Activated CD4-positive, alpha-beta T cell treated with anti-CD3 and anti-CD28 coated beads, Interleukin-2, amount 50 U/mL, for 24 hours (primary cell): ENCODE data around the gene DPYD.

Experiments used
- DNase-seq, 2 donors: peaks; one replicate each; pipeline ENCODE4 v3.0.0-alpha.2; 2020; ENCODE audit warnings: low read depth in 1 of 2, low spot score in 1 of 2

Gene DPYD

DNA sequence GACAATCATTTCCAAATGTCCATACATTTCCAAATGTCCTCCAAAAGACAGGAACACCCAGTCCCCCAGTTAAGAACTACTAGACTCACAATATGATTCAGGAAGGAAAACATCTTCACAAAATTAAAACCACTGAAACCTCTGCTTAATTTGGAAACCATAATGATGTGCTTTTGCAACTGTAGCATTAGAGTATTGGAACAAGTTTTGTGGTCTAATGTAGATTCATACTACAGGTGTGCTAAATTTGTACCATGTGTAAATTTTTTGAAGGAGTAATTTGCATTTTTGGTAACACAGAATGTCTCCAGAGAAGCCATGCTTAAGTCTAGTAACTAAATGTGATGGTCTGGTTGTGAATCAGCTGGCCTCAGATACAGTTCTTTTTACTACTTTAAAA, 129.6 kb downstream of the DPYD start:
- no peak for DNase-seq

DNA sequence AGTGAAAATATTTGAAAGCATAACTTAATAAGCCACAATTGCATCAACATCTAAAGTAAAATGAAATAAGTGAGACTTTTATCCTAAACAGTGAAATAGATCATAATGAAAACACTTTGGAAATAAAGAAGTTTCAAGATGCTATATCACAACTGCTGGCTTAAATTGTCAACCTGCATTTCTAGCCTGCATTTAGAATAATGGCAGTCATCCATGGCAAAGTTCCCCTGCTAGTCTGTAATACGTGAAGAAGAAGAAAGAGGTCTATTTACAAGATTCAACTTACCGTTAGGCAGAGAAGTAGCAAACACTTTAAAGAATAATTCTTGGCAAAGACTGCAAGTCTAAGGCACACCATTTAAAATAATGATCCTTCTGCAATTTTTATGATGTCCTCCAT, 133.6 kb downstream of the DPYD start:
- no peak for DNase-seq

DNA sequence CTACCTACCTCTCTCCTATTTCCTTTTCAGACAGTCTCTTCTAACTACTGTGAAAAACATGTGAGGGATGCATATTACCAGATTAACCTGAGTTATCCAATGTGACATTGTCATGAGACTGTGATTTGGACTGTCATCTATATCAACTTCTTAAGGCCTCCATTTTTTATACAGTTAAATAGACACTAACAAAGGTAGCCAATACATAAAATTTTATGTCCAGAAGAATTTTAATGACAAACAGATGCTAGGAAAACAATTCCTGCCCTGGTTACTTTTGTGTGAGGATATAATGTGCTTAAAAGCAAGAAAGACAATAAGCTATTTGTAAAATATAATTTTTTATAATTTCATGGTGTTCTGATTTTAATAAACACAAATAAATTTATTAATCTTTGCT, 136.2 kb downstream of the DPYD start:
- DNase-seq: no peak

DNA sequence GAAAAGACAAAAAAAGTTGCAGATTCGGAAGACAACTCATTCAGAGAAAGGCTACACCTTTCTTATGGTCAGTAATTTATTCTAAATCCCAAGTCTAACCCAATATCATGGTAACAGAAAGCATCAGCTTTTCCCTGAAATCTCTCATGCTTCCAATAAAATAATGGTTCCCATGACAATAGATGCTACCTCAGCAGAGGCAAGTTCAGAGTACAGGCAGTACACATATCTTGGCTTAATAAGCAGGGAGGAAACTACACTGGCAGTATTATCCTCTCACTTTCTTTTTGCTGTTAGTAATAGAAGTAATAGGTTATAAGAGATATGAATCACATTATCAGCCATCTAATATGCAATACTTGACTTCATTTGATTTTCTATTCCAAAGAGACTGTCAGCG, 137.1 kb downstream of the DPYD start:
- DNase-seq: no peak

DNA sequence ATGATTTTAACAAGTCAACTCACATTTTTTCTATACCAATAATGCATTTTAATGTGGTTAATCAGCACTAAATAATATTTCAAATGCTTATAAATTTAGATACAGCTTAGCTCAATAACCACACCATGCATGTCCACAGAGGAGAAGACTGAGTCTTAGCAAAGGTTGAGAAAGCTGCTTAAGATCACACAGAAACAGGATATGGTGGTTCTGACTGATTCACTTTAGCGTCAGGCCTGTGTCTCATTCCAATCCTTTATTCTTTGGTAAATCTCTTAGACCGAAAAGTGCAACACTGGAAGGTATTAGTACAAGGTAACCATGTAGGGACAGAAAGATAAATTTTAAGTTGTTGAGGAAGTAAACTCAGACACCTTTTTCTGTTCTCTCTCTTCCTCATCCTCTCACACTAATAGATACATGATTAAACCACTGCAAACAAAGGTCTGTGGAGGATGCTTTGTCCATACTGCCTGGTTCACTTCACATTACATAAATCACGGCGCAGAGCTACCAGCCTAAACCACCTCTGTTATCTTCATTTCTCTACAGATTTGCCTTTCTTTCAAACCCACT, 139.0 kb downstream of the DPYD start:
- no peak for DNase-seq

DNA sequence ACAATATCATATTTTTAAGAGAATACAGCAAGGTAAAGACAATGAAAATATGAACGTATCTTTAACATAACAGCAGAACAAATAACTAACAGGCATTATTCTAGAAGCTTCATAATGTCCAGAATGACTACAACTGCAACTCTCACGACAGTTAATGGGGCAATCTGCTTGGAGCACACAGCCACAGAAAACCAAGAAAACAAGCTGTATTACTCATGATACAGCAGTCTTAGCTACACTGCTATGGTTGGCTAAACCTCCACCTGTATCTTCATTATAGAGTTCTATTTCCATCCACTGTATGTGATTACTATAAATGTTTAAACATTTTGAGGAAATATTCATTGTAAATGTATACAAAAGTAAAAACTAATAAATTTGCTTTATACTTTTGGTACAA, 139.9 kb downstream of the DPYD start:
- DNase-seq: no peak

DNA sequence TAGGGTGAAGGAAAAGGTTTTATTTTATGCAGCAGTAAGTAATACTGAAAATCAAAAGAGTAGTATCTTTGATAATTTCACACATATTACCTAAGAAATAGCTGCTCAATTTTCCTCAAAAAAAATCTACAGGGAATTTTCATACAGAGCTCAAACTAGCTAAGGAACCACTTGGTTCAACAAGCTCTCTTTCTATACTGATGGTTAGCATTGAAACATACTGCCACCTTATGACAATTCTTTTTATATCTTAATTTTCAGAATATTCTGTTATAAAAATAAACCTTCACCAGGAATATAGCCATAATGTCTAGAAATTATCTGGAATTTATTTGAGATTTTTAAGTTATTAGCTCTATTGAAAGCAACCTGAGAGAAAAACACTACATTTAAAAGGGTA, 142.1 kb downstream of the DPYD start:
- DNase-seq: no peak

DNA sequence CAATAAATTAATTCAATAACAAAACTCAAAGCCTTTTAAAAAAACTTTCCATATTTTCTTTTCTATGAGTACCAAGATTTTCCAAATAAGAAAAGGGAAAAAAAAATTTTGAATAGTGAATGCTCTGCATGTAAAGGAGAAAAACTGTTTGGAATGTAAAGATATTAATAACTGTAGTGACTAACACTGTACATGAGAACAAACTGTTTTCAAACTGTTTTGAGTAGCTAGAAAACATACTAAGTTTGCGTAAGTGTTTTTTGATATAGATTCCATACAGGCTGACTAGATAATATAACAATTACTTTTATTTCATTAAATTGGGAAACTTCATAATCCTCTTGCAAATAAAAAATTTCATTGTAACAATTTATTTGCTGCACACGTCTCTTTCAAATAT, 150.5 kb downstream of the DPYD start:
- no peak for DNase-seq

DNA sequence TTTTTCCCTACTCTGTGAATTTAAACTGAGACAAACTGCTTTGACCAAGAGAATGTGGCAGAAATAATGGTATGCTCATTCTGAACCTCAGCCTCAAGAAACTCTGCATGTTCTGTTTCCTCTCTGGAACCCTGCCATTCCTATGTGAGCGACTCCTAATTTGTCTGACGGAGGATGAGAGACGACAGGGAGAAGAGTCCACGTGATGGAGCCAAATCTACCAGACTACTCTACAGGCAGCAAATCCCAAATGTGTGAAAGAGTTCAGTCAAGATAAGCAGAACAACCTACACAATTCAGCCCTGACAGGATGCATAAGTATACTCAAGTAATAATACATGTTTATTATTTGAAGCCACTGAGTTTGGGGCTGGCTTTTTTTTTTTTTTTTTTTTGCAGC, 153.5 kb downstream of the DPYD start:
- DNase-seq: no peak

DNA sequence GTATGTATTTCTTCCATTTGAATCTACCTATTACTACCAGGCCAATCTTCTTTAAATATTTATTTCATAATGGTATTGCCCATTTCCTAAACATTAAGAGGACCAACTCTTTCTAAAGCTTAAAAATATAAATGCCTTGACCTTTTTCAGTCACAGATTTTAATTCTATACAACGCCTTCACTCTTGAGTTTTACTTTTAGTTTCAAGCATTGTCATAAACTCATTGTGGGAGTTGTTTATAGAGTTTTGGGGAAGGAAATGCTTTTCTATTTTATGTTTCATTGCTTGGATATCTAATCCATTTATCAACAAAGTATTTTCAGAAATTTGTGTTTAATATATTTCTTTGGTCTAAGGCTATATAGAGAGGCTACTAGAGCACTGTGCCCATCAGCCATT, 155.8 kb downstream of the DPYD start:
- no peak for DNase-seq

DNA sequence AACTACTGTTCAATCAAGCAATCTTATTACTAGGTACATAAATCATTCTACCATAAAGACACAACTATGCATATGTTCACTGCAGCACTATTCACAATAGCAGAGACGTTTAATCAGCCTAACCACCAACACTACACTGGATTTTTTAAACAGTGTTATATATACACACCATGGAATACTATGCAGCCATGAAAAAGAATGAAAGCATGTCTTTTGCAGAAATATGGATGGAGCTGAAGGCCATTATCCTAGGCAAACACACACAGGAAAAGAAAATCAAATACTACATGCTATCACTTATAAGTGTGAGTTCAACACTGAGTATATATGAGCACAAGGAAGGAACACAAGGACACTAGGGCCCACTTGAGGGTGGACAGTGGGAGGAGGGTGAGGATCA, 159.2 kb downstream of the DPYD start:
- no peak for DNase-seq

DNA sequence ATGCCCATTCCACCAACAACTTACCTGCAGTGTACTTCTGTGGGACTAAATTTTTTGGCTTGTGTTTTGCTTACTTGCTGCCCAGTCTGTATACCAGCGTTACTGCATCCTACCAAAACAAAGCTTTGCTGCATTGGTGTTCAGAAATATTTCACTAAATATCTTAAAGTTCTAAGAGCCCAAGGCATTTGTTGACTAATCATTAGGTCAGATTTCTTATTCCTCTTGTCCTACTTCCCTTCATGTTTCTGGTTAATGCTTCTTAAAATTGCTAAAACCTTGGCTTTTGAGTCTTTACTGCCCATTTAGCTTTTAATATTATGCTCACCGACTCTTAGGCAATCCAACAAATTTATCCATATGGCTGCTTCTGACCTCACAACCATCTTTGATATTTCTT, 161.8 kb downstream of the DPYD start:
- DNase-seq: no peak

DNA sequence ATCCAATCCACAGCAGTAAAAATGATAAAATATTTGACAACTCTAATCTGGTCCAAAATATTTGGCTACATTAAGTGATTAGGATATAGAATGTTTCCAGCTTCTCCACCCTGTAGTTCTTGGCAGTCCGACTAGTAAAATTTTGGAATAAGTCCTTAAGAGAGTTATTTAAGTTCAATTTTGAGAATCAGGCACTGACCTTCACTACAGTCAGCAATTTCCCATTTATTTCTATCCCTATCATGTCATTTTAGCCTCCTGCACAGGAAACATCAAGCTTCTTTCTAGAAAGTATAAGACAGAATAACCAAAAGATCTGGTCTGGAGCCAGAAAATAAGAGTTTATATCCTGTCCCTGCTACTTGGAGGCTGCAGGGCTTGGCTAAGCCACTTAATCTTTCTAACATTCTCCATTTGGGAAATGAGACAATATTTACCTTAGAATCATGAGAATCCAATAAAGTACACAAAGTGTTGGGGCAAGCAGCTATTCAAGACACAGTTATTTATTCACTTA, 162.2 kb downstream of the DPYD start:
- DNase-seq: no peak

DNA sequence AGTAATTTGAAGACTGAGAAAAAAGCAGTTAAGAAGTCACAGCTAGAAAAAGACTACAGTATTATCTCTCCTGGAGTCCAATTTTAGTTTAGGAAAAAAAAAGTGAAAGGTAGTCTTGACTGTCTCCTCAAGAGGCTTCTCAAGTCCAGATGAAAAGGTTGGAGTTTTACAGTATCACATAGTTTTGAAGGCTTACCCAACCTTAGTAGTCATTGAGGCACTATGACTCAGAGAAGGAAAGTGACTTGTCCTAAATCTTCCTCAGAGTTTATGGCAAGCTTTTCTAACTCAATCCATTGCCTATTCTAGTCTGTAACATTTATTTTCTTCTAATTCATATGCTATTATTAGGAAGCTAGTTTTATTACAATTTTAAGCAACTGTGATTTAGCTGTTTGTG, 174.9 kb downstream of the DPYD start:
- DNase-seq: no peak

DNA sequence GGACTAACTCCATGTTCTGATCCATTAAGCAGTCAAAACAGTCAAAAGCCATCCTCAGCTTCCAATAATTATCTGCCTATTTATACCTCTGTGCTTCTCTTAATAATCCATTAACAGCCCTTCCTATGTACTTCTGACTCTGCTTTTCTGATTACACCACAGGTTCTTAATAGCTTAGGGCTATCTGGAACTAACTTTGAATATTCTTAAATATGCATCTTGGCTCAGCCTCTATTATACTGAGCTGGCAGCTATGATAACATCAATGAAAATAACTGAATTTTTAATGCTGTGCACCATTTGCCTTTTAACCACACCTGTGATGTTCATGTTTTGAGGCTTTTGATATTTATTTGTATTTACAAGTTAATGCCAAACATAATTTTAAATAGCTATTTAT, 175.9 kb downstream of the DPYD start:
- DNase-seq: no peak

DNA sequence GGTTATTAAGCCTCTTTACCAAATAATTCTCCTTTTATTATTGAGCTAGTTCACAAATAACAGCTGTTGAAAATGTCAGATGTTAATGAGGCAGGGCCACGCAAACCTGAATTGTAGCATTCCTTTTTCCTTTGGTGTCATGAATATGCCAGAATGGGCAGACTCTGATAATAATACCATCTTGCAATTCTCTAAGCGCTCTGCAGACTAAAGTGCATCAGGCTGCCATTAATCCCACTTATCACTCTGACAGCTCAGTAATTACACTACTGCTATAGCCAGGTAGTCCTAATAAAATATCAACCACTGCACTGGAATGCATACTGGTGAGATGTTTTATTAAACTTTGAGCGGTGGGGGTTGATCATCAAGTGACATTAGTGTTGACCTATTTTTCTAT, 177.7 kb downstream of the DPYD start:
- no peak for DNase-seq

DNA sequence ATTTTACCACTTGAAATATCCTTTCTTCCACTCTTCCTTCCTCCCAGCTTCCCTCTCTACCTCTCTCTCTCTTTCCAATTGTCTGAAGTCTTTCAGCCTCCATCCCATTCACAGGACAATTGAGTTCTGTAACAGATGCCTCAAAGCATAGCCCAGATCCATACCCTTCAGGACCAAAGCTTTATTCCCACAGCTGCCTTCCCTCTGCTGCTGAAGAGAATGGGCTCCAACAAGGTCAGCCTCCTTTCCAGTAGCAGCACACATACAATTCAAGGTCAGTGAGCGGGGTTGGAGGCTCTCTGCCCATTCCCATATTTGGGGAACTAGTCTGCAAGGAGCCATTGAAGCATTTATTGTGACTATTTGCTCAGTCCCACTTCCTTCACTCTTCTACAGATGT, 179.9 kb downstream of the DPYD start:
- no peak for DNase-seq

DNA sequence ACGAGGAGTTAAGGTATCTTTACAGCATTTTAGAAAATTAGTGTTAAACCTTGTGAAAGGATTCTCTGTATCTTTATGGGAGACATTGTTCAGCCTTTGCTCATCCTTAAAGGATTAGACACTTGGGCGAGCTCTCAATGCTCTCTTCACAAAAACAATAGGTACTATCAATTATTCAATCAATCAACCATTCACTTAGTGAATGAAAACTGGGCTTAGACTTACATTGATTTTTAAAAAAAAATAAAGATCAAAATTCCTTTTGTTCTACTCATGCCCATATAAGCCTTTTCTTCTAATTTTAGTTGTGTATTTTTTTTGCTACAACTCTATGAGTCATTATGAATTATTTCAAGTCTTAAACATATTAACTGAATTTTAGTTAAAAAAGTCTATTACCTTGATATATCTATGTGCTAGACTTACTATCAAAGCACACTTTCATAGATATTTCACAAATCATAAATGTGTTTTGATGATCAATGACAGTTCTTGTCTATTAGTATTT, 181.2 kb downstream of the DPYD start:
- no peak for DNase-seq

DNA sequence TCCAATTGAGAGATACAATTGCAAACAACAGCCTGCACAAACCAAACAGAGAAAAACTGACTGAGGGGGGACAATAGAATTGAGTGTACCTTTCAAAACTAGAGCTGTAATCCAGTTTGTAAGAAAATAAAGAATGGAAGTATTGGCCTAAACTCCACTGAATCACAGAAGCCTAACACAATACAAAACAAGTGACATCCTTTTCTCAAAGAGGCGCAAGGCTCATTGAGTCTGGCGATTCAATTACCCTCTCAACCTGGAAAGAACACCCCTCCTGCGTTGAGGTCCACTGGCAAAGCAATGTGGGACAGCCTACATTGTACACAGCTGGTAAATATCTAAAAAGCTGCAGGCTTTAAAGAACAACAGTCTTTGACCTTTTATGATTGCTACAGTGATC, 182.6 kb downstream of the DPYD start:
- no peak for DNase-seq

DNA sequence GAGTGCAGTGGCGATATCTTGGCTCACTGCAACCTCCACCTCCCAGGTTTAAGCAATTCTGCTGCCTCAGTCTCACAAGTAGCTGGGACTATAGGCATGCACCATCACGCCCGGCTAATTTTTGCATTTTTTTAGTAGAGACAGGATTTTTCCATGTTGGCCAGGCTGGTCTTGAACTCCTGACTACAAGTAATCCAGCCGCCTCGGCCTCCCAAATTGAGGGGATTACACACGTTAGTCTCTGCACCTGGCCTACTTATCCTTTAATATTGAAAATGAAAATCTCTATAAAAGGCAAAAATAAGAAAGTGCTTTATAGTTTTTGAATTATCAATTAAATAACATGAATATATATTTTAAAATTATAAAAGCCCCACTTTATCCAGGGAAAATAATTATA, 190.6 kb downstream of the DPYD start:
- DNase-seq: no peak

DNA sequence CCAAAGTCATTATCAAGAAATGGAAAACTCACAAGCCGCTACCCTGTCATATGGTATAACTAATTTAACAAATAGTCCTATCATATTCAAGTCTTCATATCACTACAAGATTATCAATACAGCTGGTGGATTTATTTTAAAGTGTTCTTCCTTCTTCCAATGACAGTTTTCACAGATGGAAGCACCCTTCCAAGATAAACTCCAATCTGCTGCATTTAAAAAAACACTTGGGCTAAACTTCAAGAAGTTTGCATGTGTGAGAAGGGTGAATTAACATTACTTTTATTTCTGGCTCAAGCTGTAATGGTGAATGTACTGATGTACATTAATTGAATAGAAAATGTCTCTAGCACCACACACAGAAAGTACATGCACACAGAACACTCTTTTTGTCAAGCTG, 192.4 kb downstream of the DPYD start:
- DNase-seq: no peak

DNA sequence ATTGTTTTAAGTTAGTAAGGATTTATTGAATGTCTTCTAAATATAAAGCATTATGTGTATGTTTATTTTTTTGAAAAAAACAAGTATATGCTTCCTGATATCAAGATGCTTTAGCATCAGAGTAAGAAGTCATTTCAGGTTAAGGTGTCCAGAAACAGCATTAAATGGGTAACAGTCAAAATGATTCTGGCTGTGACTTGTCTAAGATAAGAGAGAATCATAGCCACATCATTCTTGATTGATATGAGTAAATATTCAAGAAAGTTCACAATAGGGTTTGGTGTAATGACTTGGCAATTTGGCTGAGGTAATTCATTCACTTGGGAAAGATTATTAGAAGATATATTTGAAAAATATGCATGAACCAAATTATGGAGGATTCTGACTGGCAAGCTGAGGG, 193.8 kb downstream of the DPYD start:
- DNase-seq: no peak

DNA sequence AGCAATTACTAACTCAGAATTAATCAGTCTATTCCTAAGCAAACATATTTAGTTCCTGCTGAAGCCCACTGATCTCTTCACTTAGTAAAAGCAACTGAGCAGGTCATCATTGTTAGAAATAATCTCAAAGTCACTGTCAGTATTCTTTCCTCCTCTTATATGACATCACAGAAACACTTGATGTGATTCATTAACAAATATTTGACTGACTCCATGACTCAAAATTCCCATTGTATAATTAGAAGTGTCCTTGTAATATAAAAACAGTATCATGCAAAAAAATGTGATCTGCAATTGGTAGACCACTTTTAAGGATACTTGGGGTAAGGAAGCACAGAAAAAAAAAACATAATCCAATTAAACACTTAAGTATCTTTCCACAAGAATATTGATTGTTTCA, 194.4 kb downstream of the DPYD start:
- no peak for DNase-seq

DNA sequence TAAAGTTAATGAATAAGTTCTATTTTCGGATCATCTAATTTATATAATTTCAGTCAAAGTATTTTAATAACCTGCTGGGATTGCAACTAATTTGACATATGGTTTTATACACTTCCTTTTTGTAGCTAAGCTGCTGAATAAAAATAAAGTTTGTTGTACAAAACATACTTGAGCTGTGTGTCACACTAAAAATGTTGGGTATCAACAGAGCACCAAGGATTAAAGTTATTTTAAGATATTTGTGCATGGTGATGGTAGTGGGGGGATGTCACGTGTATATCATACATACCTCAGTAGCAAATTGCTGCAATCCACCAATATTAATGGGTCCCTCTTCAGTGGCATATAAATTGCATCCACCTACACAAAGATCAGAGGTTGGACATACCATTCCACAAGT, 199.6 kb downstream of the DPYD start:
- DNase-seq: no peak
